Hypothalamus (tissue), 51 donors: ENCODE measurements around the gene STAC.
"Not testable (repeated sequence)": the region's sequence is repeated elsewhere in the genome, so short reads cannot be mapped to it uniquely, and the experiment has no call there.

Experiments
- DNase-seq, 51 donors: peaks; one replicate each; lab custom pipeline; 2025; lab: John Stamatoyannopoulos, UW

STAC gene

DNA sequence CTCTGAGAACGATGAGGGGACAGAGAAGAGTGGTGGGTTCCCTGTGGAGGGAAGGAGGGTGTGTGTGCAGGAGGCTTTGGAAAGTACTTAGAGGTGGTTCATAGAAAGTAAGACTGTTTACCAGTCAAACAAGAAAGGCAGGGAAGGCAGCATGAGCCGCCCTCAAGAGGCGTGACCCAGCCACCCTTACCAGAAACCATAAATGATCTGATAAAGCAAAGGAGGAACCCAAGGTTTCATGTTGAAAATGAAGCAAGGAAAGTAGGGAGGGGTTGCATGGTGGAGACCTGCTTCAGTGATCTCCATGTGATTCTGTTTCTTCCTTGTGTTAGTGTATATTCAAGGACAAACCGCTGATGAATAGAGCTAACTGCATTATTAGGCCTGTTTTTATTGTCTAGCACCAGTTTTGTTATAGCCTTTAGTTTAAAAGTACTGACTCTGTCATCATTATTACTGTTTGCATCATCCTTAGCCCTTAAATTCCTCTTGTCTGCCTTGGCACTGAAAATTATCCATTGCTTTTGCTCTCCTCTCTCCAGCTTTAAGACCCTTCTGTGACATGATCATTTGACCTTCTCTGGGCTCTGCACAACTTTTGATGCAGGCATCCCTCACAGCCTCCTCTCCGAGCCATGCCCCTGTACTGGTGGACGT is 96.1 kb downstream of the STAC start:
- no peak for DNase-seq

DNA sequence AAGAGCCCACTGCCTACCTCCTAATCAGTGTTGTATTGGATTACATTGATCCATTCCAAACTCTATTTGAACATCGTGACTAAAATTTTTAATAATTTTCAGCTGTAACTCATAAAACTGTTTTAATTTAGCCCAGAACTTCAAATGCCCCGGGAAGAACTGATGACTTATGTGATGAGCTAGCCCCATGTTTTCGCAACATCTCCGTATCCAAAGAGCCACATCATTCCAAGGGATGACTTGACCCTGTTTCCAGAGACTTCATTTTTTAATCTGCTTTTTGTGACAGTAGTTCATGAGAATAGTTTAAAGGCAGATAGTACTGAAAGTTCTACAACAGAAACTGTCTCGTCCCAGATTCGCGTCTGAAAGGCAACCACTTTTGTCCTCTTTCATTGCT is 97.4 kb downstream of the STAC start:
- no peak for DNase-seq

DNA sequence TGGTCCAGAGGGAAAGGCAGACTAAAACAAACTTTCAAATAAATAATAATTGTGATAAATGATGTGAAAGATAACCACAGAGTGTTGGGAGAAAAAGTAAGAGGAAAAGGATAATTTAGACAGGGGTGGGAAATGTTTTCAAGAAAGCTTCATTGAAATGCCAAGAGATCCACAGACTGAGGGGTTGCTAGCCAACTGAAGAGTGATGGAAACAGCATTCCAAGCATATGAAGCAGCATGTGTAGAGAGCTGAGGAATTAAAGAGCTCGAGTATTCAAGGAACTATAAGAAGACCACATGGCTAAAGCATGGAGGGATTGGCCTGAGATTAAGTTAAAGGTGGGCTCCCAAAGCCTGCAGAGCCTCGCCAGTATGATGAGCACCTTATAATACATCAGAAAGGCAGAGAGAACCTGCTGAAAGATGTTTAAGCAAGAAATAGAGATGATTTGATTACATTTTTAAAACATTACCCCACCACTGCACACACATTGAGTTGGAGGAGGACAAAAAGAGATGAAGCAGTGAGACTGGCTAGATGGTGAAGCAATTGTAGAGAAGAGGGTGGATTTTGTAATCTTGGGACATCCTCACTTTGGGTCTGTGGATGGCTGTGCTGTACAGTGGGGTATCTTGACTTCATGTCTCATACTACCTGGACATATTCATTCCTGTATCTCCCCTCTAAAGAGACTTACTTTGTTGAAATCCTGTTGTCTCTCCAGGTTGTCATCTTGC is 100.8 kb downstream of the STAC start:
- DNase-seq = no peak

DNA sequence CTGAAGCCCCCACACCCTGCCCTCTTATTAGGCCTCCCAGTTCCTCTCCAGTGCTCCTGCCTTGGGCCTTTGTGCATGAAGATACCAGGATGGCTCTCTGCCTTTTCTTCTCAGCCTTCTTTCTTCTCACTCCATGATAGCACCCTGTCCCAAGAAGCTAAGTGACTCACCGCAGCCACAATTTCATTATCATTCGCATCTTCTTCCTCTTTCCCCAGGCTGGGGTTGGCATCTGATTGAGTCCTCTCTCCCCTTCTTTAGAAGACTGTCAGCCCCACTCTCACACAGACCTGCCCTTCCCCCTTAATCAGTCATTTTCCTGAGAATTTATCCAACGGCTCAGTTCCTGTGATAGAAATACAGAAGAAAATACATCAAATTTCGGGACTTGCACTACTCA is 102.0 kb downstream of the STAC start:
- DNase-seq = no peak

DNA sequence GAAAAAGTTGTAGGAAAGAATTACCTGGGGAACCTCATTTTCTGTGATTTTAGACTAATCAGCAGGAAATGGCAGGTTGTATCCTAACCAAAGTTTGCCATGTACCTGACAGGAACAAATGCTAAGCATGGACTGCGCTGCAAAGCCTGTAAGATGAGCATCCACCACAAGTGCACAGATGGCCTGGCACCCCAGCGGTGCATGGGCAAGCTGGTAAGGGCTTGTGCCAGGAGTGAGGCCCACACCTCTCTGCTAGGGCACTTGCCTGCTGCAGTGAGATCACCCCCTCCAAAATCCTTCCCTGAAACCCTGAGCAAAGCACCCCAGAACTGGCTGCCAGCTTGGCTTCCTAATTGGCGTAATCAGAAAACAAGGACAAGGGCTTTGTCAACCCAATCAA is 102.6 kb downstream of the STAC start:
- no peak for DNase-seq

DNA sequence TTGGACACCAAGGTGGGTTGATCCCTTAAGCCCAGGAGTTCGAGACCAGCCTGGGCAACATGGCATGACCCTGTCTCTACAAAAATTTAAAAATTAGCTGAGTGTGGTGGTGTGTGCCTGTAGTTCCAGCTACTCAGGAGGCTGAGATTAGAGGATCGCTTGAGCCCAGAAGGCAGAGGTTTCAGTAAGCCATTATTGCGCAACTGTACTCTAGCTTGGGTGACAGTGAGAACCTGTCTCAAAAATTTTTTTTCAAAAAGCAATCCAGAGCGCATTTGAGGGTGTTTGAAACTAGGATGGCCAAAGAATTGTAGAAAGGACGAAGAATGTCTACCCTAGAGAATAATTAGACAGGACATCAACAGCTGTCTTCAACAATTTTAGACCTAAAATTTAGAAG is 103.4 kb downstream of the STAC start:
- DNase-seq = no peak

DNA sequence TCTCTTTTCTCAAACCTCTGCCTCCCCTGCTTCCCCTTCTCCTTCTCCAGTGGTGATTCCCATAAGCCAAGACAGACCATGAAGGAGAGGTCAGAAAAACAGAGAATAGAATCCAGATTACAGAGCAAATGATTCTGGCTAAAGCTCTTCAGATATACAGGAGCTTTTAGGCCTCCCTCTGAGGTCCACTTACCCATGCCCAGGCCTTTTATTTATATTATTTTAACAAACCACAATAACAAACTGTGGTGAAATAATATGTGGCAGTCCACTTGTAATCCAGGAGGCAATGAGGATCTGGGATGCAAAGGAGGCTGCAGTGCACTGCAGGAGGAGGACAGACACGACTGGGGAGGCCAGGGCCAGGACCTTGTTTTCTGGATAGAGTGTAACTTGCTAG is 104.1 kb downstream of the STAC start:
- DNase-seq = no peak

DNA sequence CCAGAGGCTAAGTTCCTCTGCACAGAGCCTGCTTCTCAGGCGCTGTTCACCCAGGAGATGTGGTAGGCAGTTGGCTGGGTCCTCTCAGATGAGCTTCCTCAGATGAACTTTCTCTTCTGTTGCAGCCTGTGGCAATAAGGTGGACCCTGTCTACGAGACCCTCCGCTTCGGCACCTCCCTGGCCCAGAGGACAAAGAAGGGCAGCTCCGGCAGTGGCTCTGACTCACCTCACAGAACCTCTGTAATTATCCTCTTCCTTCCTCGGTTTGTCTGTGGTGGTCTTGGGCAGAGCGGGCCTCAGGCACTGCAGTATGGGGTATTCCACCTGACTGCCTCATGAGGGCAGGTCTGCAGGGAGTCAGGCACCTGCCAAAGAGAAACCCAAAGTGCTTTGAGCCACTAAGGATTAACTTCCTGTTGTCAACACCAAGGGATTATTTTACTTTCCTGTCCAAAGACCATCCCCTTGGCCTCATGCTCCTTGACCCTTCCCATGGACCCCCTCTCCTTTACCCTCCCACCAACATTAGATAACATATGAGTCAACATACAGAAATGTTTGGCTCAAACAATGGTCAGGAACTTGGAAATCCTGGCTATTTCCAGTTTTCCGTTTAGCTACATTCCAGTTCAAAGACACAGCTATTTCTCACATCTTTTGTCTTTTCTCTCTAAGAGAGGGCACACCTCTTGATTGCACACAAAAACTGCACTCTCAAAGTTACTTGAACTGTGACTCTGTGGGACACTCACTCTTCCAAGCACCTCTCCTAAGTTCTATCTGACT is 105.9 kb downstream of the STAC start:
- no peak for DNase-seq

DNA sequence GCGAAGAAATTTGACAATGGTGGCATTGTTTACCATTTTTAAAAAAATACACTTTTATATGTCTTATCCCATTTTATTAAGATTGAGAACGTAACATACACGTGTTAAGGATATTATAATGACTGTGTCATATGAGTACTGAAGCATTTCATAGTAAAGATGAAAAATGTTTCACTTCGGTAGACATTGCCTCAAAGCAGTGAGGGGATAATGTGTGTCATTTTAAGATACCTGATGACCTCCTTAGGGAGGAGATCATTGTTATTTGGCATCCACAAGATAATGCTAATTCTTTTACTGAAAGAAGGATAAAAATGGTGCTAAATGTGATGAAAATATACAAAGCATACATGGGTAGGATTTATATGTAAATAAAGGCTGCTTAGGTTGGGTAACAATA is 107.3 kb downstream of the STAC start:
- no peak for DNase-seq

DNA sequence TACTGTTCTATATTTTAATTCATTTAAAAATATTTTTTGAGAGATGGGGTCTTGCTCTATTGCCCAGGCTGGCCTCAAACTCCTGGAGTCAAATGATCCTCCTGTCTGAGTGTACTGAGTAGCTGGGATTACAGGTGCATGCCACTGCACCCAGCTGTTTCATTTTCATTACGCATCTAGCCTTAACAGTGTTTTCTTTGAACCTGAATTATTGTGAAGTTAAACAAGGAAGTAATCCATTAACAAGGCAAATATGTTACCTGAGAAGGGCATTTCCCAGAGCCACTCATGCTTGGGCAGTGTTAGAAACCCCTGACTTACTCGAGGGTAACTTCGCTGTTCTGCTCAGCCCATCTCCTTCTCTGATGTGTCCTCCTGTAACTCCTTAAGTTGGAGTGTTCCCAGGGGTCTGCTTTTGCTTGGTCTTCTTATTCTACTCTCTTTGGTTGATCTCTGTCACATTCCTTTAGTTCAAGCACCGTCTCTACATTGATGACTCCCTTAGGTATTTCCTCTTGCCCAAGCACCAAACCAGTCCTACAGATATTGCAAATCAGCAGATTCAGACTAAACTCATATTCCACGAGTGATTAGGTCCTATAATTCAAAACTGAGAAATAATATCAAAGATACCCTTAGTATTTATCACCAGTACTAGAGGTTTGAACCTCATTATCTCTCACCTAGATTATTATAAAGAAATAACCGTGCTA is 107.9 kb downstream of the STAC start:
- DNase-seq = no peak

DNA sequence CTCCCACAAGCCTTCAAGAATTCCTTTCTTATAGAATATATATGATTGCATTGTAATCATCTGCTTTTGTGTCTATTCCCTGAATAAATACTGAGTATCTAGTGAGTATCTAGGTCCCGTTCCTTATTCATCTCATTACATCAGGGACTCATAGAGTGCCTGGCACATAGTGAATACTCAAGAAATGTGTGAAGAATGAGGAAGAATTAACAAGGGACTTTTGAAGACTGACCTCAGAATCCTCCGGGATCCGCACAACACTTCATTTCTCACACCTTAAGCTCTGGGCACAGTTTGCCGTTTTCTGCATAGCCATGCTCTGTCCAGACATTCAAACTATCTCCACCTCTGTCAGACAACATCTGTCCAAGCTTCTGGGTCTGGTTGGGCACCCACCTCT is 108.8 kb downstream of the STAC start:
- no peak for DNase-seq

DNA sequence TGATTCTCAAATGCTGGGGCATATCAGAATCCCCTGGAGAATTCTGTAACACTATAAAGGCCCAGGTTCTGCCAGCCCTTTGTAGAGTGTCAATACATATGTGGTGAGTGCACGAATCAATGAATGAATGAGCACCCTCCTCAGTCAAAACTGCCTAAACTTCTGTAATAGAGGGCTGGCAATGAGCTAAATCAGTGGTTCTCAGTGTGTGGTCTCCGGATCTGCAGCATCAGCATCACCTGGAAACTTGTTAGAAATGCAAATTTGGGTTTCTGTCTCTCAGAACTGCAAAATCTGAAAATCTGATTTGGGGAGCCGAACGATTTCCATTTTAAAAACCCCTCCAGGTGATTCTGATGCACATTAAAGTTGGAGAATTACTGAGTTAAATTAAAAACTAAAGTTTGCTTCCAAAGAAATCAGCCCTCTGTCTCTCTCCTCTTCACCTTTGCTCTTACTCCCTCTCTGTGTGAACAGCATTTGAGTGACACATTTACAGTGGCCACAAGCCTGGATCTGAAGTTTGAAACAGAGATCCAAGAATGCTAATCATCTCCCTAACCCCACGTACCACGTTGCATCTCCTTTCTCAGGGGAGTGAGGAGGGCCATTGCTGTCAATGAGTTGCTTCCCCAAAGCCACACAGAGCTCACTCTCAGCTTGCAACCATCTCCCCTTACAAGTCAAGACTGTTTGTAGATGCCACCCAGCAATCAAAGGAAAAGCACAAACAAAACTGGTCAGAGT is 109.5 kb downstream of the STAC start:
- DNase-seq = no peak

DNA sequence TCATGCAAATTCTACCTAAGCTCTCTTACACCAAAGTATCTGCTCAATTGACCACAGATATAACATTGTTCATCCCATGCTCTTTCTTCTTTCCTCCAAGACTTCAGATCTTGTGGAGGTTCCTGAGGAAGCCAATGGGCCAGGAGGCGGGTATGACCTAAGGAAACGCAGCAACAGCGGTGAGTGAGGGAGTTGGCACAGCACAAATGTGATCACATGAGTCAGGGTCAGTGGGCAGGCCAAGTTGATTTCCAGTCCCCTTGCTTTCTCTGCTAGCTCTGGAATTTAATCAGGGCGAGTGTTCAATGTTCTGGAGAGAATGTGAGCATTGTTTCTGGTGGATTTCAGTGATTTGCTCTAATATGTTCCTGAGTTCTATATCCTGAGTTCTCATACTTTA is 112.7 kb downstream of the STAC start:
- DNase-seq = no peak

DNA sequence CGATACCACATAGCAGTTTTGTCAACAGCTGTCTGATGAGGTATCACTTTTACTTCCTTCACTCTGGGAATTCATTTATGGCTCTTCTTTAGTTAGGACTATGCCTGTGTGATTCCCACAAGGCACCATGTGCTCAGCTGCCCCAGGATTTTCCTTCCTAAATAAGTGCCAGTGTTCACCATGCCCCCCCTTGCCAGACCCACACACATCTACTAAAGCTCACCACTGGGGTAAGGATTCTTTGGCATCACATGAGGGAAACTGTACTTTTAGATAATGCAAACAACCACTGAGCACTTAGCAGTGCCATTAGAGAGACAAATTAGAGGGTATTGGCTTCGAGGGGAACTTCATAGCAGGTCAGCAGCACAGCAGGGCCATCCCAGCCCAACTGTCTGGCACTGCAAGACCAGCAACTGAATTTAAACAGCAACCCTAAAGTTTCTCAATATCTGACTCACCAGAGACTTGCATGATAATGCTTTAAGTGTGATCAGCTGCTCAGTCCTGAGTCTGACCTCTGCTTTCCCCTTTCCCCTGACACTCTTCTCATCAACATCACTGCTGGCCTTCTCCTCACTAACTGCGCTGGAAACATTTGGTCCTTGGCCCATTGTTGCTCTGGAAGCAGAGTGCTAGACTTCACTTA is 114.3 kb downstream of the STAC start:
- no peak for DNase-seq

DNA sequence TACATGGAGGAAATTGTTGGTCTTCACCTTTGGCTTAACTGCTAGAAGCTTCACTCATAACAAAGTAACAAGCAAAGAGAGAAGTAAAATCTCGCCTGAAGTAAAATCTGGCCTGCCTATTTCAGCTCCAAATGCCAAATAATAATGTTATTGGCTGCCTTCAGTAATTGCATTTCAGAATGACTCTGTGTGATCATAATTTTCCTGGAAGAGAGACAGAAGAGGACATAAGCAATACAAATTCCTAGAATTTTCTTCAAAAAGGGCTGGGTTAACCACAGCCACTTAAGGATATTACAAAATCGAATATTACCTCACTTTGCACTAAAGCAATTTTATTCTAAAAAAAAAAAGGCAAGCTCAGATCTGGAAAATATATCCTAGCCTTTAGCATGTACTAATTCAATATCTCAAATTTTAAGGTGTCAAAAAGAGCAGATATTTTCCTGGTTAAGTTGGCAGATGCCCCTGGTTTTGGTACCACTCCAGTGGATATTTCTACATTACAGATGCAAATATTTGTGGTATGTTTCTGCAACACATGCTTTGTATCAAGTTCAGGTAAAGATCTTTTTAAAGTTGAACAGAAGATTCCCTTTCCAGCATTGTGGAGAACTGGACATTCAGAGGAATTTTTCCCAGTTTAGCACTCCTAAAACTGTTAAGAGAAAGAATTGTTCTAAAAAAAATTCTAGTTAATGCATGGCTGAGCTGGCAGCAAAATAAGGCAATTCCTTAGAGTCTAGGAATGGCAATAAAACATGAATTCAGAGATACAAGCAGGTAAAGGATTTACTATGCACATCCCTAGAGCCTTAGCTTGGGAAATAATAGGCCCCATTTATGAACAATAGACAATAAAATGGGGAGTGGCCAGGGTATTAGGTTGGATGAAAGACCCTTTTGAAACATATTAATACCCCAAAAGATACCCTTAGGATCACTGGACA is 116.7 kb downstream of the STAC start:
- no peak for DNase-seq

DNA sequence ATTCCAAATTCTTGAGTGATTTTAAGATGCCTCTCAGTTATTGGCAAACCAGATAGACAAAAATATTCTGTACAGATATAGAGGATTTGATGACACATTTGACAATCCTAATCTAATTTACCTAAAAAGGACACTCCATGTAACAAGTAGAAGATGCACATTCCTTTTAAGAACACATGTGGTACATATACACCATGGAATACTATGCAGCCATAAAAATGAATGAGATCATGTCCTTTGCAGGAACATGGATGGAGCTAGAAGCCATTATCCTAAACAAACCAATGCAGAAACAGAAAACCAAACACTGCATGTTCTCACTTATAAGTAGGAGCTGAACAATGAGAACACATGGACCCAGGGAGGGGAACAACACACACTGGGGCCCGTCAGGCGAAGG is 119.7 kb downstream of the STAC start:
- not testable (repeated sequence) for DNase-seq

DNA sequence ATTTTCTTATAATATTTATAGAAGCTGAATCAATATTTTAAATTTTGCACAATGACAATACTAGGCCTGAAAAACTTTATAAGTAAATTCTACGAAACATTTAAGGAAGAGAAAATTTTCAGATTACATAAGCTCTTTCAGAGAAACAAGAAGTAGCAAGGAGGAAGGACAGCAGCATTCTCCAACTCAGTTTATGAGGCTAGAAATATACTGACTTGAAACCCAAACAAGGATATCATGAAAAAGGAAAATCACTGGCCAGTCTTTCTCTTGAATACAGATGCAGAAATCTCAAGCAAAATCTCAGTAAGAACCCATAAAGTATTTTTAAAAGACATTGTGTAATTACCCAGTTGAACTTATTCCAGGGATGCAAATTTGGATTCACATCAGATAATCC is 121.3 kb downstream of the STAC start:
- no peak for DNase-seq

DNA sequence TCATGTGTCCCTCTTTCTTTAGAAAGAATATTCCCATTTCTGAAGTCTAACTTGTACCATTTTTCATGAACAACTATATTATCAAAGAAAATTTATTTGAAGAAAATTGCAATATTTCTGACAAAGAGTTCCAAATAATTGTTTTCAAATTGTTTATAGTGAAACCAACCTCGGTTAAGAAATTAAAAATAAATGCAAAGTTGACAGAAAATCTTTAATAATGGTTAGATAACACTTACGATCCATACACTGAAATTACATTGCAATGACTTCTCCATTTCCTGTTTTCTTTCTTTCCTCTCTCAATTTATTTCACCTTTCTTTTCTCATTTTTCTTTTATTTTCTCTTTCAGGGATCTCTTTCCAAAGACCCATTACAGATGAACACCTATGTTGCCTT is 125.1 kb downstream of the STAC start:
- no peak for DNase-seq
